Fibroblast of mammary gland (primary cell): ENCODE data around the gene OSBPL5.

Source experiments
- DNase-seq: peaks from one replicate; pipeline ENCODE4 v3.0.0-alpha.2; 2010; ENCODE audit warnings: low read depth
- H3K4me3 ChIP-seq: 2 replicates; pipeline ENCODE4 v1.5.1; 2011; ENCODE audit warnings: low read depth, mild to moderate bottlenecking, low read length, moderate library complexity; ENCODE audit not compliant: control insufficient read depth
- TF ChIP-seq, protein P1 (sequence below): conservative IDR thresholded peaks from 2 replicates; pipeline ENCODE4 v1.5.1; 2011; ENCODE audit warnings: low read depth, low read length, inconsistent platforms; ENCODE audit not compliant: control insufficient read depth, insufficient read depth

The OSBPL5 gene

DNA sequence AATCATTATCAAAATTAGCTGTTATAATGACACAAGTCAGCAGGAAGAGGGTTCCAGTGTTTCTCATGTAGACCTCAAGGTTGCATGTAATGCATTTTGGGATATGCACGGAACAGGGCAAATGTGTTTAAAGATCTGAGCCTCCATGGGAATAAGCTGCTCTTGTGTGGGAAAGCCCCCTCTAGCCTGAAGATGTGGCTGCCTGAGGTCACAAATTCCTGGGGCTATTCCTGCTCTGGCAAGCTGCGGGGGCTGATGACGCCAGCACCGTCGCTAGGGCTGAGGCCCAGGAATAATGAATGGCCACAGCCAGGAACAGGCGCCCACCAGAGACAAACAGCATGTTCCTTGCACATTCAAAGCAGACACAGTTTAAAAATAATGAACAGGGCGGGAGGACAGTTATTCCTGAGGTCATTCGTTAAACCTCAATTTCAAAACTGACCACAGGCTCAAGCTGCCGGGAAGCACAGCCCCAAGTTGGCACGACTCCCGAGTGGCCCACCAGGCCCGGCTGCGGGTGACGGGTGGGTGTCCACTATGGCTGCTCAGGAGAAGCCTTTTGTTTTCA is 11.7 kb downstream of the OSBPL5 start:
- no peak overlapping the region for H3K4me3 ChIP-seq
- DNase-seq: peak; percentile 96
- TF ChIP-seq, protein P1, sequence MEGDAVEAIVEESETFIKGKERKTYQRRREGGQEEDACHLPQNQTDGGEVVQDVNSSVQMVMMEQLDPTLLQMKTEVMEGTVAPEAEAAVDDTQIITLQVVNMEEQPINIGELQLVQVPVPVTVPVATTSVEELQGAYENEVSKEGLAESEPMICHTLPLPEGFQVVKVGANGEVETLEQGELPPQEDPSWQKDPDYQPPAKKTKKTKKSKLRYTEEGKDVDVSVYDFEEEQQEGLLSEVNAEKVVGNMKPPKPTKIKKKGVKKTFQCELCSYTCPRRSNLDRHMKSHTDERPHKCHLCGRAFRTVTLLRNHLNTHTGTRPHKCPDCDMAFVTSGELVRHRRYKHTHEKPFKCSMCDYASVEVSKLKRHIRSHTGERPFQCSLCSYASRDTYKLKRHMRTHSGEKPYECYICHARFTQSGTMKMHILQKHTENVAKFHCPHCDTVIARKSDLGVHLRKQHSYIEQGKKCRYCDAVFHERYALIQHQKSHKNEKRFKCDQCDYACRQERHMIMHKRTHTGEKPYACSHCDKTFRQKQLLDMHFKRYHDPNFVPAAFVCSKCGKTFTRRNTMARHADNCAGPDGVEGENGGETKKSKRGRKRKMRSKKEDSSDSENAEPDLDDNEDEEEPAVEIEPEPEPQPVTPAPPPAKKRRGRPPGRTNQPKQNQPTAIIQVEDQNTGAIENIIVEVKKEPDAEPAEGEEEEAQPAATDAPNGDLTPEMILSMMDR: no peak

DNA sequence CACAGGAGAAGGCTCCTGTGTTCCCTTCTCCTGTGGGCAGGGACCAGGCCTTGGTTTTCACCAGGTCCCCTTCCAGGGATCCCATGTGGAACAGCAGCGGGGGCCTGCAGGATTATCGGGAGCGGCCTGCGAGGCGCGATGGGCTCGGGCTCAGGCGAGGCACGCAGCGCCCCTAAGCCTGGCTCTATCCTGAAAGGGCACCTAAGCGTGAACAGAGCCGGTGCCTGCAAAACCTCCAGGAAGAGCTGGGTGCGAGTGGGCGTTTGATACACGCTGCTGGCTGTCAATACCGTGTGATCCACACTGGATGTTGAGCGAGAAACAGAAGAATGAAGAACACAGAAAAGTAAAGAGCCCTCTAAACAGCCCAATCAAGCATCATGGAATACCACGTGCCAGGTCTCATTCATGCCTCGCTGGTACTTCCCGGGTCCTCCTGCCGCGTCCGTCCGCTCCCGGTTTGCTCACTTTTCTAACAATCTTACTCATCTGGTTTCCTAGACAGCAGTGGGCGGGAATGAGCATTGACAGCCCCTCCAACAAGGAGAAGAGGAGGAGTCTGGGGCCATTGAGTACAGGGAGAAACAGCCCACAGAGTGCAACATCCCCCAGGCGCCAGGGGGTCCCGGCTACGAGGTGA is 12.5 kb downstream of the OSBPL5 start:
- no peak overlapping the region for H3K4me3 ChIP-seq
- TF ChIP-seq, protein P1: no peak
- DNase-seq: peak; percentile 80

DNA sequence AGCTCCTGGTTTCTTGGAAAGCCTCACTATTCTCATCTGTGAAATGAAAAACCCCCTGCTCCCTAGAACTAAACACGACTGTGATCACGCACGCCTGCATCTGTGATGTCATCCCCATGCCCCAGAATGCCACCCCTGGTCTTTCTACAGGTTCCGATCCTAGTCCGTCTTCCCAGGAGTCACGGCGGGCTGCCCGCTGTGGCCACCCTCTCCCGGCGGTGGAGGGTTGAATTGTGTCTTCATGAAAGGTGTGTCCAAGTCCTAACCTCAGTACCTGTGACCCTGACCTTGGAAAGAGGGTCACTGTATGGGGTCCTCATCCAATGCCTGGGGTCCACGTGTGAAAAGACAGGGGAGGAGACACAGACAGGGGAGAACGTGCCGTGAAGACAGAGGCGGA is 14.4 kb downstream of the OSBPL5 start:
- no peak overlapping the region for H3K4me3 ChIP-seq
- TF ChIP-seq, protein P1: no peak
- DNase-seq: no peak

DNA sequence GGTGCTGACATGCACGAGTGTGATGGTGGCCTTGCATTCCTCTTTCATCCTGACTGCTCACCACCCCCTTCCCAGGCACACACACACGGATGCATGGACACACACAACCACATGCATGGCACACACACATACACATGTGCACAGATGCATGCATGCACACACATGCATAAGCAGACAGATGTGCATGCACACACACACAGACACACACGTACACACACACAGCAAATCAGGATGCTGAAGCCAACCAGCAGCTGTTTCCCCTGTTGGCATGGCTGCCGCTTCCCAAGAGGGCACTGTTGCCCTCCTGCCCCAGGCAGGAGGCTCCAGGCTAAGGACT is 15.3 kb downstream of the OSBPL5 start:
- H3K4me3 ChIP-seq: no peak overlapping the region
- no peak for DNase-seq
- TF ChIP-seq, protein P1: no peak

DNA sequence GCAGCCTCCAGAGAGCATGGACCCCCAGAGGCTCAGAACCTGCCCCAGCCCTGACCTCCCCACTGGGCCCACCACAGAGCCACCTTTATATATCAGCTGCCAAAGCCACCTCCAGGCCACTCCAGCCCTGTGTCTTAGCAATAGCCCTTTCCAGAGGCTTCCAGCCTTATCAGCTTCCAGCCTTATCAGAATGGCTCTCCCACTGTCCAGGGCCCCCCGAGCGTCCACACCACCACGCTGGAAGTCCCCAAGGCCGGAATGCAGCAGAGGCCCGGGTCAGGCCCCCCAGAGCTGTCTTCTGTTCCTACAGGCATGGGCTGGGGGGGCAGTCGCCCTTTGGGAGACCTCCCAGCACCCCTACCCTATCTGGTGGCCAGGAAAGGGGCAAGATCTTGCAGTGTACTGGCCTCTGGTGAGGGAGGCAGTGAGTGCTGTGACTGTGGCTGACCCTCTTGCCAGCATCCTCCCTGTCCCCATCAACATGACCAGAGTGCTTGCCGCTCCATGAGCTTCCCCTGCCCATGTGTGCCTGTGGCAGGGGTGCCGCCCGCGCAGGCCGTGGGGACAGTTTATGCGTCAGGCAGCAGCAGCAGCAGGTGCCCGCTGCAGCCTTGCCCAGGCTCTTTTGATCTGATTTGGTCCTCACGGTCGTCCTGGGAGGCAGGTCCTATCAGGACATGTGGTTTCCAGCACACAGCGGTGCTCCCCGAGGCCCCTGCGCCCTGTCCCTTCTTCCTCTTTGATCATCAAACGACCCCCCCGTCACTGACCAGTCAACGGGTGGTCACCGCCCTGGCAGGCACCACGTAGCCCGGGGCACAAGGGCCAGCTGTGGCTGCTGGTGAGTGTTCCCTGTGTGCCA is 15.9 kb downstream of the OSBPL5 start:
- DNase-seq: no peak
- H3K4me3 ChIP-seq: no peak overlapping the region
- TF ChIP-seq, protein P1: no peak

DNA sequence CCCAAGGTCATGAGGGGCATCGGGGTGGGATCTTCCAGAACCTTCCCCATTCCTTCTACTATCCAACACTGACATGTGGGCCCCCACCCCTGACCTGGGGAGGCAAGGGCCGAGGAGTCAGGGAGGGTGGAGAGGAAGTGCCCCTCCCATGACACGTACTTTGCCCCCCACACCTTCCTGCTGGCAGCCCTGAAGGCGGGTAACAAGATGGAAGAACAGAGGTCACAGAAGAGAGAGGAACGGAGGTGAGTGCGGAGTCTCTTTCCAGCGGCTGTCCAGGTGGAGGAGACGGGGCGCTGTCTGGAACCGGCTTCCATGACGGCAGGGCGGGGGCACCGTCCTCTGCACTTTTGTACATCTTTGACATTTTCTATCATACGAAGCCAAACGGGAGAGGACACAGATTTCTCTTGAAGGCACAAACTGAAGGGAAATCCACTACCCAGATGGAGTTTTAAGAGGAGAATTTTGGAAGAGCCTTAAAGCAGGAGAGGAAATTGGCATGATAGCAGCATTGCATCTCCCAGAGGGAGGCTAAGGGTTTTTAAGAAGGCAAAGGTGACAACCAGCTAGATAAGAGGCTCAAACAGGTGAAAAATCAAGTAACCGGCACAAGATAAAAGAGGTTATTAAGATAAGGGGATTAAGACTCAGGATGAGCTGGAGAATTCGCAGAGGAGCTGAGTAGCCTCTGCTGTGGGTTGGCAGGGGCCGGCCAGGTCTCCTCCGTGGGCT is 16.7 kb downstream of the OSBPL5 start:
- no peak overlapping the region for H3K4me3 ChIP-seq
- TF ChIP-seq, protein P1: no peak
- DNase-seq: no peak
